NCI-H774 (cell line): ENCODE measurements around the gene CELF2.
"Not testable (repeated sequence)": the region's sequence is repeated elsewhere in the genome, so short reads cannot be mapped to it uniquely, and the experiment has no call there.

Source experiments
- DNase-seq: peaks from one replicate; lab custom pipeline; 2025; lab: John Stamatoyannopoulos, UW

Gene CELF2

DNA sequence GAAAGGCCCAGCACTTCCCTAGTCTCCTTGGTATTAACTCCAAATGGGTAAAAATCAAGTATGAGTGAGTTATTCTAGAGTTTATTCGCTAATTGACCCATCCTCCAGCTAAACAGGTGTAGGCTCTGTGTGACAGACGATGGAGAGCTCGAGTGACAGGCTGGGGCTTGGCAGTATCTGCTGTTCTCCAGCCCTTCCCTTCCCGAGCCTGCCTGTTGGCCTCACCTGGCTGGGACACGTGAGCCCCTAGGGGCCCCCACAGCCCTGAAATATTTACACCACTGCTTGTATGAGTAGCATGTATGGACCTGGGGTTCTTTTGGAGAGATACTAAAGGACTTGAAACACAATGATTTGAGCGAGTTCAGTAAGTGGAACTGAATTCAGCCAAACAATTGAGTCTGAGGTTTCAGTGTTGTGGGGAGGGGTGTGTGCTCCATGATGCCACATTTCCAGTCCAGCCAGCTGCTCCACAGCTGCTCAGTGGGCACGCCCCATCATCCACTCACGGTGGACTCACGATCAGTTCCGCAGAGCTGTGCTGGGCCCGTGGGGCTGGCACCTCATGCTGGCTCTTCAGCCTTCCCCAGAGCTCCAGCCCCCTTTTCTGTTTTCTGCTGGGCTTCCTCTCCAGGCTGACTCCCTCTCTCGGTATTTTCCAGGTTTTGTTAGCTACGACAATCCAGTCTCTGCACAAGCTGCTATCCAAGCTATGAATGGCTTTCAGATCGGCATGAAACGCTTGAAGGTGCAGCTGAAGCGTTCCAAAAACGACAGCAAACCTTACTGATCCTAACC, 310.8 kb downstream of the CELF2 start:
- no peak for DNase-seq

GRCh38 chr10:11329062-11329673, 311.5 kb downstream of the CELF2 start:
- DNase-seq: no peak

DNA sequence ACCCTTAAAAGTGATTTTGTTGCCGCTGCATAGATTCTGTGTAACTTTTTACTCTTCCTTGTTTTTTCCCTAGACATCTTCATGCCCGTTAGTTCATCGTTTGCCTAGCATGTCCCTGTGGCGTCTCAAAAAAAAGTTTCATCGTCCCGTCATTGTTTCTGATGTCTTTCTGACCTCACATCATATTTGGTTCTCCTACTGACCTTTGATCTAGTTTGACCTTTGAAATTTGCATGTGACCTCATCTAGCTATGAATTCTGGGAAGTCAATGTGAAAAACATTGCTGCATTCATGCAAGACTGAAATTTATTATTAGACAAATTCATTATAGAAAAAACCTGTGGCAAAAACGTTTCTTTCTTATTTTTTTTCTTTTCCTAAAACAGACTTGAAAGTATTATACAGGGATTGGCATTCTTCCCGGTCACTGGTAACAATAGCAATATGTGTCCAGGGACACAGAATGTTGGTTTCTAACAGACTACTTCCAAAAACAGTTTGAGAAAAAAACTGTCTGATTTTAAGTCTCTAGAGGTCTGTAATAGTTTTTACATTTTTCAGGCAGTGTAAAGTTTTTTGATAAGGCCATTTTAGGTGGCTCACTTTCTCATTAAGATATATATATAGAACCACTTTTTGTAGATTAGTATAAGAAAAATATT, 312.8 kb downstream of the CELF2 start:
- no peak for DNase-seq

DNA sequence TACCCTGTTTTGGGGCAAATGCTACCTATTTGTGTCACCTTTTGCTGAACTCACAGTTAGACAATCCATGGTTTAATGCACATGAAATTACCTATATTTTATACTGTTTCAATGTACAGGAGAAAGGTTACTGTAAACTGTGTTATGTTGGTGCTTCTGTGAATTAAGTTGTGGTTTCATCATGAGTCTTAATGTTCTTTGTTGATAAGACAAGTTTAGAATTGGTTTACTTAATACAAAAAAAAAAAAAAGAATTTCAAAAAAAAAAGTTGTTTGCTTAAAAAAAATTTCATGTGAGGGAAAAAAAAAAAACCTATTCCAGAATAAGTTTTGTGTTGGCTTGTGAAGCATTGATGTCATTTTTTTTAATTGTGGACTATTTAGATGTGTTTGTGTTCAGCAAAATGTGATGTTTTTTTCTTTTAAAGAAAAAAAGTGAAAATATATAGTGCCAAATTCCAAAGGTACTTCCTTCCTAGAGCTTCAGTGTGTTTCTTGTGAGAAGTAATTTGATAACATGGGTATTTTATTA, 313.4 kb downstream of the CELF2 start:
- DNase-seq: no peak

DNA sequence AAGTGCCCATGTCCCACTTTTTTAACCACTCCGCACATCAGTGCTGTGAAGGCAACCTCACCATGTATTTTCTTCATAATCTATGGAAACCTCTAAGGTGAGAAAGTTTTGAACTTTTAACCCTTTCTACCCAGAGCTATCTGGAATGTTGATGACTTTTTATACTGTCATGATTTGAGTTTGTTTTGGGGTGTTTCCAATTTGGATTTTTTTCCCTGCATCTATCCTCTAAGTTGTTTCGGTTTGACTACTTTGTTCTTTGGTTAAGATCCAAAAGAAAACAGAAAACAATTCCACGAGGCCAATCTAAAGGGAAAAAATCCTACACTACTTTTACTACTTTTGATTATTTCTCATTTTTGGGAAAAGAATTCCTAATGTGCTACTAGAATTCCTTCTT, 314.1 kb downstream of the CELF2 start:
- DNase-seq: no peak

- DNase-seq: no peak
Observed at GRCh38 chr10:11332846-11333245, 315.2 kb downstream of the CELF2 start.

DNA sequence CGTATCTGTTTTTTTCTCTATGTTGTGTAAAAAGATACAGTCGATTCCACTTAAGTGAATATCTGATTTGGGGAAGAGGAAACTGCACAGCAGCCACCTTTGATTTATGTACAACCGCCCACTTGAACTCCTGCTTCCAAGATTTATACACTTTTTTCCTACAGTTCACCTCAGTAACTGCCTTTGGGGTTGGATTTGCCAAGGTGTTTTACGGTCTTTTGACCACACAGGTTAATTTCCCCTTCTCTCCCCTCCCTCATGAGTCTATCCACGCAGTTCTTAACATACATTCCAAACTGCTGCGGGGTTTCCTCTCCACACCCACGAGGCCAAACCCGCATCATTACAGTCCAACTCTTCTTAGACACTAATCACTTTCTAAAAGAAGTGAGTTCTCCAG, 316.8 kb downstream of the CELF2 start:
- no peak for DNase-seq

DNA sequence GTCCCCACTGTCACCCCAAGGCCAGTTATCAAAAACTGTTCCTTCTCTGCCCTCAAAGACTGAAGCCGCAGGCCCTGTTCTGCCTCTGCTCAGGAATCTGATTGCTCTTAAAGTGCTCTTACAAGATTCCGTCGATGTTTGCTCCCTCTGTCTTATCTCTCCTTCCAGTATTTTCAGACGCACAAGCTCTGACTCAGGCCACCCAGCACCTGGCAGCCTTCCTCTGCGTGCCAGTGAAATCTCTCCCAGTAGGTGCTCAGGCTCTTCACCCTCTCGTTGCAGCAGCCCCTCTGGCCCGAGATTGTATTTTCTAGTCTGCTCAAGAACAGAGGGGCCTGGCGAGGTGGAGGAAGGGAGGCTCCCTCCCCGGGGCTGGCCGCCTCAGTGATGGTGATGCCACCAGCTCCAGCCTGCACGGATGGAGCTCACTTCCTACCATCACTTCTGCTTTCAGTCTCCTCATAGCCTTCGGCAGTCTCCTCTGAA, 317.5 kb downstream of the CELF2 start:
- DNase-seq: no peak

DNA sequence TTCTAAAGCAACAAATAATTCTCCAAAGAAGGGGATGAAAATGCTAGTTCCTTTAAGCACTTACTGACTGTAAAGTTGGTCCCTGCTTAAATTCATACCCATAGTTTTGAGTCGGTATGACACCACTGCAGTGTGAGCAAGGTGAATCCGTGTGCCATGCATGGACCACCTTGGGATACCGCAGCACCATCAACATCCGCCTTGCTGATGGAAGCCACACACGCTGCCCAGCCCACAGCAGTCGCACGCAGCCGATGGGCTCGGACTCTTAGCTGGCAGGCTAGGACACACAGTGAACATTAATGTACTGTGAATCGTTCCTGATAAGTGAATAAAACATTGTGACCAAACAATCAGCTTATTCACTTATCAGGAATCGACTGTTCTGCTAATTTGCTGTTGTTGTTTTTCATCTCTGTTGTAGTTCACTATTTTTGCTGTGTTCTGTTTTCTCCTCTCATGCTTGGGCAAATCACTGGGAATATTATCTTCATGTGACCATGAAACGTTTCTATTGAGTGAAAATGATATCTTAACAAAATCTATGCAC, 318.3 kb downstream of the CELF2 start:
- DNase-seq: no peak

DNA sequence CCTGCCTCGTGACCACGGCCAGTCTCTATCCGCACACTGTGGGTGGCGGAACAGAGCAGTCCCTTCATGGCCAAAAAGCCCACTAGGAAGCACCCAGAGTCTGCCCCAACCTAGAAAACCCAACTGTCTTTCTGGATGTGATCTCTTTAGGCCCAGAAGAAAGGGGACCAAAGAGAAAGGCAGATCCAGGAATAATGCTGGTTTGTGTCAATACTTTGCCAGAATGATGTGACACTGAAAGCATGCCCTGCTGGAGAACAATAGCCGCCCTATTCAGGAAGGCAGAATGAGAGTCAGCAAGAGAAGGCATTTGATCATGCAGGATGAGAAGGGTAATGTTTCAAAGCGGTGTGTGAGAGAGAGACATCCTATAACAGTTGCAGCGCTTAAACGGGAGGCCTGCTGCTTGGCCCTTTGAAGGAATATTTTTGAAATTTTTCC, 319.1 kb downstream of the CELF2 start:
- DNase-seq: no peak

DNA sequence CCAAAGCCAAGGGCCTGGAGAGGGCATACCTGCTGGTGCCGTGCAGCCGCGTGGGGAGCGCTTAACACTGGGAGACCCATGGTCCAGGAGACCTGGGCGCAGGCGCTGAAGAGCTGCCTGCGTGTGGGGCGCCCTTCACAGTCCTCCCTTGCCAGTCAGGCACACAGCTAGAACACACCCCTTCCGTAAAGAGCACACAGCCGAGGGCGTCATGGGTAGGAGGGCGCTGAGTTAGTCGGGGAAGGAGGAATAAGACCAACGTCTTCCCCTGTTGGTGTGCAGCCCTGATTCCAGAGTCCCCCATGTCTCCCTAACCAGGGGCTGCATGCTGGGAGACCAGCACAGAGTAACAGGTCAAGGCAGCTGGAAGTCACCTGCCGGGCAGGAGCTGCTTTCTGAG, 319.8 kb downstream of the CELF2 start:
- DNase-seq: no peak

GRCh38 chr10:11338160-11338844, 320.6 kb downstream of the CELF2 start:
- no peak for DNase-seq

DNA sequence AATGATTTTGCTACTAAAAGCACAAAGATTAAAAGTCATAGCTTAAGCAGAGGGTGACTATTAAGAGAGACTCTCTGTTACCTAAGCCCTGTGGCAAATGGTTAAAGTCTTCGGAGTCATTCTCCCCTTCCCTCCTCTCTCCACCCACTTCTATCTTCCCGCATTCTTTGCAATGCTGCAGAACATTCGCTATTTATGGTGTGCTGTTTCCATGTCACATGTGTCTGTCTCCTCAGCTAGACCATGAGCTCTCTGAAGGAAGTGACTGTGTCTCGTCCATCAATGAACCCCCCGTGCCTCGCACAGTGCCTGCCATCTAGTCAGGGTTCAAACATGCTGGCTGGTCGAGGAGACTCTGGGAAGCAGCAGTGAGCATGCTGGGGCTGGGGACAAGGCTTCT, 321.3 kb downstream of the CELF2 start:
- no peak for DNase-seq

GRCh38 chr10:11339660-11340059, 322.0 kb downstream of the CELF2 start:
- DNase-seq: no peak

DNA sequence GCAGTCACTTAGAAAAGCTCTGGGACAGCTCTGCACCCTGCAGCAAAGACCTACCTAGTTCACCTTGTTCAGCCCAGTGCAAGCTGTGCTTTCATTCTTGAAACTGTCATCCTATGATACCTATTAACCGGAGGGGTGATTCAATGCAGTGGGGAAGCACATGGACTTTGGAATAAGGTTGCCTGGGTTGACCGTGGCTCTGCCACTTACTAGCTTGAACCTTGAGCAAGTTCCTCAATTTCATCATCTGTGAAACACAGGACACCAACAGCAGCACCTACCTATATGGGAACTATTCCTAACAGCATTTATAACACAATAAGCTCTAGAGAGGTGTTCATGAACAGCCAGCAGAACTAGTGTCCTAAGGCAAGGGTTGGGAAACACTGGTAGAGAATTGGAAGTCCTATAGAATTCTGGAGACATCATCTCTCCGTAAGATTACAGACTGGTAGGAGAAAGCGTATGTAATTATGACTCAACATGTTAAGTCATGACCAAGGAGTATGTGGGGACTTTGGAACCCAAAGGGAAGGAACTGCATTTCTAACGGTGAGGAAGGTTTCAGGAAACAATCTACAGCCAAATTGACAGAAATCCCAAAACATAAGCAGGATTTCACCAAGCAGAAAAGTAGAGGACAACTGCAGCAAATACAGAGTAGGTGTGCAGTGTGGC, 323.8 kb downstream of the CELF2 start:
- no peak for DNase-seq

GRCh38 chr10:11344081-11344480, 326.4 kb downstream of the CELF2 start:
- no peak for DNase-seq

- no peak for DNase-seq
Observed at GRCh38 chr10:11344550-11344949, 326.9 kb downstream of the CELF2 start.

- peak; percentile 8 for DNase-seq
Observed at GRCh38 chr10:11345224-11346054, 327.8 kb downstream of the CELF2 start.

DNA sequence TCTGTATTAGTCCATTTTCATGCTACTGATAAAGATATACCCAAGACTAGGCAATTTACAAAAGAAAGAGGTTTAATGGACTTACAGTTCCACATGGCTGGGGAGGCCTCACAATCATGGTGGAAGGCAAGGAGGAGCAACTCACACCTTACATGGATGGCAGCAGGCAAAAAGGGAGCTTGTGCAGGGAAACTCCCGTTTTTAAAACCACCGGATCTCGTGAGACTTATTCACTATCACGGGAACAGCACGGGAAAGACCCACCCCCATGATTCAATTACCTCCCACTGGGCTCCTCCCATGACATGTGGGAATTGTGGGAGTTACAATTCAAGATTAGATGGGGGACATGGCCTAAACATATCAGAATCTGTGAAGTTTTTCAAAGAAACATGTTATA, 329.9 kb downstream of the CELF2 start:
- not testable (repeated sequence) for DNase-seq

DNA sequence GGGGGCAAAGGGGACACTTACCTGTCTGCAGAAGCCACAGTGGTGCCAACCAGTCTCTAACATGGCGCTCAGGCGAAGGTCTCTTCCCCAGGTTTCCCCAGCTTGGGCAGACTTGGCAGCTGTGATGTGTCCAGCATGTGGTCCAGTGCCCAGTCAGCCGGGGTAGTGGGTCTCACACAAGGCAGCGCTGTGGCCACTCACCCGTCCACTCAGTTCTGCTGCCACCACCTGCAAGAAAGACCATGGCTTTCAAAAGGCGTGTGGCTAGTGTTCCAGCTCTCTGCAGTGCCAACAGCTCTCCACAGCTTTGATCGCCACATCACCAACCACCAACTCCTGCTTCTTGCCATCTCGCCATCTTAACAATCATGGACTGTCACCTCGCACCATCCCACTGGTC, 334.1 kb downstream of the CELF2 start:
- DNase-seq: no peak
